Gastrocnemius medialis (tissue), 4 donors: ENCODE measurements around the gene ELAVL4. TPM values are rescaled to one million over a fixed set of nuclear protein-coding genes. Genes with fewer than 3 reads are reported as not detected.

Experiments used
- ATAC-seq, 2 donors: fragments of 150-250 bp; one replicate each; pipeline ENCODE4 v1.9.1; 2016
- DNase-seq, 2 donors: peaks; one replicate each; pipeline ENCODE4 v3.0.0-alpha.2; 2019
- H3K27ac ChIP-seq, 4 donors: fragments of 200-600 bp; sonication (generic); 1 replicate in 1 of 4; 2 replicates in 3 of 4; pipeline ENCODE4 v1.5.1; 2016 to 2018; ENCODE audit warnings: mild to moderate bottlenecking in 2 of 4, moderate library complexity in 1 of 4
- H3K27me3 ChIP-seq, 3 donors: fragments of 200-600 bp; sonication (generic) in 2 of 3; 1 replicate in 1 of 3; 2 replicates in 2 of 3; pipeline versions ENCODE4 v1.5.1 to v1.6.0; 2016 to 2019; ENCODE audit warnings: mild to moderate bottlenecking in 1 of 3, moderate library complexity in 1 of 3
- H3K36me3 ChIP-seq, 2 donors: fragments of 200-600 bp; sonication (generic) in 1 of 2; one replicate each; pipeline ENCODE4 v1.5.1; 2017 to 2018
- H3K4me1 ChIP-seq, 2 donors: fragments of 200-600 bp; sonication (generic) in 1 of 2; one replicate each; pipeline ENCODE4 v1.5.1; 2016 to 2017; ENCODE audit warnings: mild to moderate bottlenecking in 2 of 2
- H3K4me3 ChIP-seq, 4 donors: fragments of 200-600 bp; sonication (generic) in 3 of 4; 1 replicate in 1 of 4; 2 replicates in 3 of 4; pipeline ENCODE4 v1.5.1; 2016 to 2019; ENCODE audit warnings: mild to moderate bottlenecking in 2 of 4
- H3K9me3 ChIP-seq, 3 donors: fragments of 200-600 bp; sonication (generic) in 2 of 3; 1 replicate in 1 of 3; 2 replicates in 2 of 3; pipeline ENCODE4 v1.5.1; 2016 to 2019
- POLR2A ChIP-seq, 2 donors: fragments of 450-650 bp; IDR thresholded peaks; one replicate each; pipeline ENCODE4 v1.6.1; 2017; ENCODE audit warnings: antibody characterized with exemption in 2 of 2, mild to moderate bottlenecking in 2 of 2, moderate library complexity in 2 of 2
- in situ Hi-C, 4 donors: fragments of 200-750 bp; cut with MboI; loops; one replicate each; pipeline versions ENCODE4 v1.15.0 to v1.8.0; 2017; ENCODE audit warnings: low sequenced_read_pairs in 4 of 4
- intact Hi-C: fragments of 100-400 bp; cut with DNase I; formaldehyde crosslinking; loops from one replicate; pipeline ENCODE4 v1.15.1; 2023; ENCODE audit warnings: low total_unique reads
- total RNA-seq, 4 donors: library from RNA; depleted of rRNA; stranded (reverse); fragments of >200 nt; gene quantifications; one replicate each; pipeline versions ENCODE4 v1.1.0 to v1.2.3, GENCODE V29; 2016
- TF ChIP-seq, protein P1 (sequence below), 5 experiments: fragments of 450-650 bp in 3 of 5; fragments of 200-600 bp in 2 of 5; sonication (generic) in 2 of 5; IDR thresholded peaks in 4 of 5; conservative IDR thresholded peaks in 1 of 5; 1 replicate in 4 of 5; 2 replicates in 1 of 5; pipeline ENCODE4 v1.5.1; 2016 to 2019; ENCODE audit warnings: antibody characterized with exemption in 5 of 5, mild to moderate bottlenecking in 3 of 5, moderate library complexity in 3 of 5

The ELAVL4 gene
- total RNA-seq, 4 donors from 2014 or later, result not detected

DNA sequence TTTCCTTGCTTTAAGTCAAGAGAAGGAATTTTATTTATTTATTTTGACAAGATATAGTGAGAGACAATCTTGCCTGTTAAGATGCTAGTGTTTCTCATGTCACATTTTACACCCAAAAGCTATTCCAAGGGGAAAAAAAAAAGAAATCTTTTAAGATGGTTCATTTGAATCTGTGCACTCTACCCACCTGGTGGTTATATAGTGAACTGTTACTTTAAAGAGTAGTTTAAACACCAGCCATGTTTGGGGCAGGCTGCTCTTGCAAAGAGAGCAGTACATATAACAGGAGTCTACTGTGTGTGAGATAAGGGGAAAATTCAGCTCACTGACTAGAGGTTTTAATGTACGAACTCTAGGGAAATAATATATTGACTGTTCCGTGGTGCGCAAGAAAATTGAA is 3.3 kb upstream of the ELAVL4 start:
- intact Hi-C loops (no loop called here), in situ Hi-C loops (no loop called here)
- Histone ChIP-seq H3K36me3 (no peaks in the 10 kb centered on the region), H3K4me3 (no peak overlapping the region), H3K9me3 (no peaks in the 10 kb centered on the region), H3K27ac (no peak overlapping the region), H3K4me1 (no peaks in the 10 kb centered on the region), H3K27me3 (peaks cover 4 to 20% (median 19%) of the 10 kb centered on the region in 3 donors)
- ATAC-seq (no peak), DNase-seq (no peak)
- TF ChIP-seq, protein P1, sequence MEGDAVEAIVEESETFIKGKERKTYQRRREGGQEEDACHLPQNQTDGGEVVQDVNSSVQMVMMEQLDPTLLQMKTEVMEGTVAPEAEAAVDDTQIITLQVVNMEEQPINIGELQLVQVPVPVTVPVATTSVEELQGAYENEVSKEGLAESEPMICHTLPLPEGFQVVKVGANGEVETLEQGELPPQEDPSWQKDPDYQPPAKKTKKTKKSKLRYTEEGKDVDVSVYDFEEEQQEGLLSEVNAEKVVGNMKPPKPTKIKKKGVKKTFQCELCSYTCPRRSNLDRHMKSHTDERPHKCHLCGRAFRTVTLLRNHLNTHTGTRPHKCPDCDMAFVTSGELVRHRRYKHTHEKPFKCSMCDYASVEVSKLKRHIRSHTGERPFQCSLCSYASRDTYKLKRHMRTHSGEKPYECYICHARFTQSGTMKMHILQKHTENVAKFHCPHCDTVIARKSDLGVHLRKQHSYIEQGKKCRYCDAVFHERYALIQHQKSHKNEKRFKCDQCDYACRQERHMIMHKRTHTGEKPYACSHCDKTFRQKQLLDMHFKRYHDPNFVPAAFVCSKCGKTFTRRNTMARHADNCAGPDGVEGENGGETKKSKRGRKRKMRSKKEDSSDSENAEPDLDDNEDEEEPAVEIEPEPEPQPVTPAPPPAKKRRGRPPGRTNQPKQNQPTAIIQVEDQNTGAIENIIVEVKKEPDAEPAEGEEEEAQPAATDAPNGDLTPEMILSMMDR (IDR thresholded peaks at IDR 0.05 in 4 of 5, conservative IDR thresholded peaks at IDR 0.05 in 1 of 5), result peak in 1 of 5 experiments; percentile 11
- no peak for TF ChIP-seq POLR2A (IDR thresholded peaks at IDR 0.05)

DNA sequence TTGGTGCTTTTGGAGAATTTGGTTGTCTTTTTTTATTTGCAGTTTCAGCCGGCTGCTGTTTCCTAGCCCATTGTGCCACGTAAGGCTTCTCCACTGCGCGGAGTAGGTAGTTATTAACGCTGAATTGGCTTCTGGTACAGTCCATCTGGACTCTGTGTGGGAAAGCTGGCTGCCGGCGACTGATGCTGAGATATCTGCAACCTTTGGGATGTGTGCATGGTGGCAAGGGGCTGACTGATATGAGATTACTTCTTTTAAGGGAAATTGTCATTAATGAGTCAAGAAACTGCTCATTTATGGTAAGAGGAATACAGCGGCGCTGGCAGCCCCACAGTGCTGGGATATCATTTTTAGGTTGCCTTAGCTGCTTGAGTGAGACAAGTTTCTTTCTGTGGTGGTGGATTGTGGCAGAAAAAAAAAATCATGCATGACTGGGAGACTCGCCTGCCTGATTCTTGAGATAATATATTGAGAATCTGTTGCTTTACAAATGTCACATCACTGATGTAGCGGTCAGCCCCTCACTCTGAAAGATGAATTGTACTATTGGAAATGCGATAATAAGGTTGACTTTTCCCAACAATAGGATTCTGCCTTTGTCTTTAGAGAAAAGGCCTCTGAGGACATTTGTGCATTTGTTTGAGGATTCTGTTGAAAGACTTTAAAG is 2.5 kb upstream of the ELAVL4 start:
- Histone ChIP-seq H3K9me3 (no peaks in the 10 kb centered on the region), H3K27ac (no peak overlapping the region), H3K36me3 (no peaks in the 10 kb centered on the region), H3K27me3 (peaks cover 5 to 26% (median 25%) of the 10 kb centered on the region in 3 donors), H3K4me1 (no peaks in the 10 kb centered on the region), H3K4me3 (no peak overlapping the region)
- intact Hi-C loops, result no loop called here
- in situ Hi-C loops, result no loop called here
- TF ChIP-seq, protein P1 (IDR thresholded peaks at IDR 0.05 in 4 of 5, conservative IDR thresholded peaks at IDR 0.05 in 1 of 5), result no peak
- no peak for TF ChIP-seq POLR2A (IDR thresholded peaks at IDR 0.05)
- DNase-seq (no peak), ATAC-seq (no peak)

DNA sequence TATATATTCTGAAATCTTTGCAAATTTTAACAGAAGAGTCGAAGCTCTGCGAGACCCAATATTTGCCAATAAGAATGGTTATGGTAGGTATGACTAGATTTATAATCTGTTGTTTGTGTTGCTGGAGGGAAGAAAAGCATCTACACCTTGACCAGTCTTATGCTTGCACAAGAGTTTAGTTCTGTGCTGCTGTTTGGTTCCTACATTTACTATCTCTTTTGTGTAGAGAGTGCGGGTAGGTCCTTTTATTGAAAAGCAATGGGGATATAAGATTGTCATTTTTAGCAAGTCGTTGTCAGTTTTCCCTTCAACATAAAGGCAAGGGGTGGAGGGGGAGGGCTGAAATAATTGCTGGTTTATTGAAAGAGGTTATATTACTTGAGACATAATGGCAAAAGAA is 396 bp downstream of the ELAVL4 start:
- in situ Hi-C loops (no loop called here), intact Hi-C loops (no loop called here)
- Histone ChIP-seq H3K9me3 (no peaks in the 10 kb centered on the region), H3K27ac (no peak overlapping the region), H3K36me3 (no peaks in the 10 kb centered on the region), H3K27me3 (peaks cover 17 to 41% (median 40%) of the 10 kb centered on the region in 3 donors), H3K4me3 (no peak overlapping the region), H3K4me1 (no peaks in the 10 kb centered on the region)
- TF ChIP-seq, protein P1 (IDR thresholded peaks at IDR 0.05 in 4 of 5, conservative IDR thresholded peaks at IDR 0.05 in 1 of 5), result no peak
- TF ChIP-seq POLR2A (IDR thresholded peaks at IDR 0.05), result no peak
- DNase-seq (no peak), ATAC-seq (no peak)

DNA sequence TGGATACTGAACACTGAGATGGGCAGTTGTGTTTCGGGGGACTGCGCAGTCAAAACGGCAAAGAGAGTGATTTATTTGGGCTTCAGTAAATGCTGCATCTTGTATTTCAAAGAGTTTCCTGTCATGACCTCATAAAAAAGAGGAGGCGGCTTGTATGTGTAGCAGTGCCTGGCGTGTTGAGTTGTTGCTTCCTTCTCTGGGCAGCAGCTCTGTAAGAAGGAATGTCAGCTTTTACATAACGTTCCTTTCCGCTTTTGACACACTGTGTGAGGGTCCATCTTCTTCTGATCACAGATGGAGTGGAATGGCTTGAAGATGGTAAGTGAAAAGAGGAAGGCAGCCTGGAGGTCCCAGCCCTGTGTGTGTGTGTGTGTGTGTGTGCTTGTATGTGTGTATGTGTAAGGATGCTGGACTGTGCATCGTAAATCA is 941 bp downstream of the ELAVL4 start:
- H3K36me3 ChIP-seq, result no peaks in the 10 kb centered on the region
- H3K27me3 ChIP-seq, result peaks cover 17 to 41% (median 40%) of the 10 kb centered on the region in 3 donors
- no peak overlapping the region for H3K27ac ChIP-seq
- in situ Hi-C loops, result no loop called here
- intact Hi-C loops, result no loop called here
- ATAC-seq (no peak), DNase-seq (no peak)
- TF ChIP-seq POLR2A (IDR thresholded peaks at IDR 0.05), result no peak
- TF ChIP-seq, protein P1 (IDR thresholded peaks at IDR 0.05 in 4 of 5, conservative IDR thresholded peaks at IDR 0.05 in 1 of 5), result no peak
- no peaks in the 10 kb centered on the region for H3K4me1 ChIP-seq
- no peak overlapping the region for H3K4me3 ChIP-seq
- H3K9me3 ChIP-seq, result no peaks in the 10 kb centered on the region

DNA sequence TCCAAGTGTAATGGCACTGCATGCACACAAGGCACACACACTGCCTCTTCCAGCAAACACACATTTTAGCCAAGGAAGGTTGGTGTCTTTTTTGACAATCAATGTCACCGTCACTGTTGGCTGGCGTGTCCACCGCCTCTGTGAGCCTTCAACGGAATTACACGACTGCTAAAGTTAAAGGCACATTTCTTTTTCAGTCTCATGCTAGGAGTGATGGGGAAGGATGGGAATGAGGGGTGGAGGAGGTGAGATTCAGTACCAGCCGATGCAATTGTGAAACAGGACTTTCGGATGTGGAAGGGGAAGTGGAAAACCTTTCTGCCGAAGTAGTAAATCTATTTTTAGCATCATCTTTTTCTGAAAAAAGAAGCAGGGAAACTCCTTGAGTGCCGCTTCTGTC is 1.4 kb downstream of the ELAVL4 start:
- no peaks in the 10 kb centered on the region for H3K9me3 ChIP-seq
- H3K27ac ChIP-seq, result no peak overlapping the region
- no peak for ATAC-seq
- peaks cover 17 to 41% (median 40%) of the 10 kb centered on the region in 3 donors for H3K27me3 ChIP-seq
- no peak overlapping the region for H3K4me3 ChIP-seq
- TF ChIP-seq POLR2A (IDR thresholded peaks at IDR 0.05), result no peak
- TF ChIP-seq, protein P1 (IDR thresholded peaks at IDR 0.05 in 4 of 5, conservative IDR thresholded peaks at IDR 0.05 in 1 of 5), result no peak
- DNase-seq, result no peak
- intact Hi-C loops (no loop called here), in situ Hi-C loops (no loop called here)
- no peaks in the 10 kb centered on the region for H3K4me1 ChIP-seq
- no peaks in the 10 kb centered on the region for H3K36me3 ChIP-seq
